Measurements from ENCODE around the gene CDH4.

Gene CDH4

GRCh38 chr20:61655591-61655990 is 403.5 kb downstream of the CDH4 start:
- DNase-seq (ENCODE audit: low spot score) = no peak

- no peak for DNase-seq (ENCODE audit: low spot score)
Observed at GRCh38 chr20:61656198-61656597, 404.1 kb downstream of the CDH4 start.

GRCh38 chr20:61657721-61658377 is 405.8 kb downstream of the CDH4 start:
- DNase-seq (ENCODE audit: low spot score) = no peak

GRCh38 chr20:61658563-61658962 is 406.5 kb downstream of the CDH4 start:
- no peak for DNase-seq (ENCODE audit: low spot score)

GRCh38 chr20:61659246-61659993 is 407.4 kb downstream of the CDH4 start:
- peak; percentile 82 for DNase-seq (ENCODE audit: low spot score)

- DNase-seq (ENCODE audit: low spot score) = no peak
Observed at GRCh38 chr20:61659994-61660346, 407.9 kb downstream of the CDH4 start.

- DNase-seq (ENCODE audit: low spot score) = no peak
Observed at GRCh38 chr20:61660559-61660958, 408.5 kb downstream of the CDH4 start.

- no peak for DNase-seq (ENCODE audit: low spot score)
Observed at GRCh38 chr20:61661025-61661424, 409.0 kb downstream of the CDH4 start.

GRCh38 chr20:61661583-61661982 is 409.5 kb downstream of the CDH4 start:
- no peak for DNase-seq (ENCODE audit: low spot score)

GRCh38 chr20:61662226-61662967 is 410.3 kb downstream of the CDH4 start:
- DNase-seq (ENCODE audit: low spot score) = no peak

GRCh38 chr20:61662968-61663331 is 410.9 kb downstream of the CDH4 start:
- DNase-seq (ENCODE audit: low spot score) = no peak

GRCh38 chr20:61663521-61664425 is 411.7 kb downstream of the CDH4 start:
- no peak for DNase-seq (ENCODE audit: low spot score)

GRCh38 chr20:61664556-61665320 is 412.7 kb downstream of the CDH4 start:
- no peak for DNase-seq (ENCODE audit: low spot score)

- no peak for DNase-seq (ENCODE audit: low spot score)
Observed at GRCh38 chr20:61665528-61666470, 413.7 kb downstream of the CDH4 start.

GRCh38 chr20:61666471-61666832 is 414.4 kb downstream of the CDH4 start:
- no peak for DNase-seq (ENCODE audit: low spot score)

- DNase-seq (ENCODE audit: low spot score) = no peak
Observed at GRCh38 chr20:61667056-61667792, 415.2 kb downstream of the CDH4 start.

GRCh38 chr20:61668065-61668650 is 416.1 kb downstream of the CDH4 start:
- DNase-seq (ENCODE audit: low spot score) = no peak

GRCh38 chr20:61668771-61669503 is 416.9 kb downstream of the CDH4 start:
- DNase-seq (ENCODE audit: low spot score) = no peak

Data from left forelimb (tissue), 1 donor.